ENCODE measurements around the gene NLGN1.

Gene NLGN1

DNA sequence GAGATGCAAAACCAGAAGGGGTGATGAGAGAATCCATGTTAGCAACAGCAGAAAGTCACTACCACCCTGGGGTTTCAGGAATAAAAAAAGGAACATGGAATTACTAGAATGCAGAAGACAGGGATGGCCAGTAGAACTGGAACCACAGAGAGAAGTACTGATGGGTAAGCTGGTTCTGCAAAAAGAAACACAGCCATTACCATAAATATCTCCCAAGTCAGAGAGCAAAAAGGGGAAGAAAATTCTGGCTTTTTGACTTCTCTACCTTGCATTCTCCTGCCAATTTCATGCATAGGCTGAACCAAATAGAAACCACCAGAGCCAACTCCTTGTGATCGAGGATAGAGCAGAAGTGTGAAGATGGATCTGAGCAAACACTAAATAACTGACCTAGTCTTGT, 911.2 kb downstream of the NLGN1 start:
- H3K4me3 Mint-ChIP-seq, result no peak overlapping the region
- H3K27me3 Mint-ChIP-seq (ENCODE audit: low read depth), result peaks cover 3% of the 10 kb centered on the region
- no peak overlapping the region for H3K27ac Mint-ChIP-seq
- H3K4me1 Mint-ChIP-seq, result no peaks in the 10 kb centered on the region
- no peaks in the 10 kb centered on the region for H3K36me3 Mint-ChIP-seq (ENCODE audit: low read depth)
- no peaks in the 10 kb centered on the region for H3K9me3 Mint-ChIP-seq
- no peak for TF ChIP-seq CTCF (IDR thresholded peaks at IDR 0.05; ENCODE audit: unreplicated experiment in 3 of 3)

- TF ChIP-seq CTCF (IDR thresholded peaks at IDR 0.05; ENCODE audit: unreplicated experiment in 3 of 3), result no peak
- H3K9me3 Mint-ChIP-seq, result no peaks in the 10 kb centered on the region
- H3K27me3 Mint-ChIP-seq (ENCODE audit: low read depth), result peaks cover 3% of the 10 kb centered on the region
- H3K27ac Mint-ChIP-seq, result no peak overlapping the region
- H3K4me1 Mint-ChIP-seq, result no peaks in the 10 kb centered on the region
- H3K36me3 Mint-ChIP-seq (ENCODE audit: low read depth), result no peaks in the 10 kb centered on the region
- no peak overlapping the region for H3K4me3 Mint-ChIP-seq
Observed at GRCh38 chr3:174310475-174310983, 913.0 kb downstream of the NLGN1 start.

- no peaks in the 10 kb centered on the region for H3K36me3 Mint-ChIP-seq (ENCODE audit: low read depth)
- H3K27ac Mint-ChIP-seq, result no peak overlapping the region
- H3K4me1 Mint-ChIP-seq, result no peaks in the 10 kb centered on the region
- H3K4me3 Mint-ChIP-seq, result no peak overlapping the region
- peaks cover 12% of the 10 kb centered on the region for H3K9me3 Mint-ChIP-seq
- H3K27me3 Mint-ChIP-seq (ENCODE audit: low read depth), result peaks cover 3% of the 10 kb centered on the region
- TF ChIP-seq CTCF (IDR thresholded peaks at IDR 0.05; ENCODE audit: unreplicated experiment in 3 of 3), result no peak
Observed at GRCh38 chr3:174315225-174315624, 917.7 kb downstream of the NLGN1 start.

- no peak for TF ChIP-seq CTCF (IDR thresholded peaks at IDR 0.05; ENCODE audit: unreplicated experiment in 3 of 3)
- Mint-ChIP-seq H3K27me3 (ENCODE audit: low read depth) (peaks cover 2% of the 10 kb centered on the region), H3K9me3 (peaks cover 25% of the 10 kb centered on the region), H3K36me3 (ENCODE audit: low read depth) (peaks cover 6% of the 10 kb centered on the region), H3K4me1 (no peaks in the 10 kb centered on the region), H3K4me3 (no peak overlapping the region), H3K27ac (no peak overlapping the region)
Observed at GRCh38 chr3:174317005-174317404, 919.5 kb downstream of the NLGN1 start.

DNA sequence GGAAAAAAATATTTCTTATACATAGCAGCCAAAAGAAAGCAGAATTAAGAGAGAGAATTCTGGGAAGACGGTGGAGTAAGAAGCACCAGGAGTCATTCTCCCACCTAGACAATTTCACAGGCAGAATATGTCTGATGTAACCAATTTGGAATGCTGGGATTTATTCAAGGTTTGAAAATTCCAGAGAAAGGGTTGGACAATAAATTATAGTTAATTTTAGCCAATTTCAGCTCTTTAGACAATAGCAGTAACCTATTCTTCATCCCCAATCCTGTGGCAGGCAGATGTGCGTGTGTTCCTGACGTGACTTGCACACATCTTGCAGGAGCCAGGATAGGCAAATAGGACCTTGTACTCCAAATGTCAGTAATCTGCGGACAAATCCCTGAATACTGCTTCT, 920.6 kb downstream of the NLGN1 start:
- Mint-ChIP-seq H3K9me3 (peaks cover 25% of the 10 kb centered on the region), H3K4me3 (no peak overlapping the region), H3K27me3 (ENCODE audit: low read depth) (no peaks in the 10 kb centered on the region), H3K27ac (no peak overlapping the region), H3K4me1 (no peaks in the 10 kb centered on the region), H3K36me3 (ENCODE audit: low read depth) (peaks cover 6% of the 10 kb centered on the region)
- TF ChIP-seq CTCF (IDR thresholded peaks at IDR 0.05; ENCODE audit: unreplicated experiment in 3 of 3), result no peak

GRCh38 chr3:174321548-174321947, 924.0 kb downstream of the NLGN1 start:
- Mint-ChIP-seq H3K4me3 (no peak overlapping the region), H3K9me3 (peaks cover 25% of the 10 kb centered on the region), H3K27me3 (ENCODE audit: low read depth) (no peaks in the 10 kb centered on the region), H3K36me3 (ENCODE audit: low read depth) (peaks cover 6% of the 10 kb centered on the region), H3K27ac (no peak overlapping the region), H3K4me1 (peaks cover 7% of the 10 kb centered on the region)
- no peak for TF ChIP-seq CTCF (IDR thresholded peaks at IDR 0.05; ENCODE audit: unreplicated experiment in 3 of 3)
